Peyer's patch (tissue), 4 donors: Measurements from ENCODE around the gene MRTFB.

ENCODE experiments used
- POLR2A ChIP-seq, 2 donors: fragments of 450-650 bp; IDR thresholded peaks; one replicate each; pipeline ENCODE4 v1.5.1; 2017; ENCODE audit warnings: antibody characterized with exemption in 2 of 2, mild to moderate bottlenecking in 2 of 2, moderate library complexity in 2 of 2
- TF ChIP-seq, protein P1 (sequence below), 6 experiments: fragments of 450-650 bp in 4 of 6; fragments of 200-600 bp in 2 of 6; sonication (generic) in 1 of 6; IDR thresholded peaks; one replicate each; pipeline ENCODE4 v1.5.1; 2017 to 2019; ENCODE audit warnings: antibody characterized with exemption in 6 of 6, mild to moderate bottlenecking in 3 of 6, moderate library complexity in 1 of 6

DNA sequence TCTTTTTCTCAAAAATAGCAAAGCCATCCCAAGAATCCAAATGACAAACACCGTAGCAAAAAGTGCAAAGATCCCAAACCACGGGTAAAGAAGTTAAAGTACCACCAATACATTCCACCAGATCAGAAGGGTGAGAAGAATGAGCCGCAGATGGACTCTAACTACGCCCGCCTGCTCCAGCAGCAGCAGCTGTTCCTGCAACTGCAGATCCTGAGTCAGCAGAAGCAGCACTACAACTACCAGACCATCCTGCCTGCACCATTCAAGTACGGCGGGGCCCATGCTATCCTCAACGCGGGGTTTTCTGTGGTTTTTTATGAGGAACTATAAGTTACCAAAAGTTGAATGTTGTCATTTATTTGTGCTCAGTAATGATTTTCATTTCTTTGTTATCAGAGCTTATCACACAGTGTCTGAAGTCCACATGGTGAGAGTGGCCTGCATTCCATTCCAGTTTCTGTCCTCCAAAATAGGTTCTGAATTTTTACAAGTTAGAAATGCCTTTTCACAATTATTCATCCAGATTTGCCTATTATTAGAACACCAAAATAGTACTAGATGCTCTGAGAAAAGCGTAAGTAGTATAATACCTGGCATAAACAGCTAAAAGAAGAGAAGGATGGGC, 169.2 kb downstream of the MRTFB start:
- TF ChIP-seq, protein P1, sequence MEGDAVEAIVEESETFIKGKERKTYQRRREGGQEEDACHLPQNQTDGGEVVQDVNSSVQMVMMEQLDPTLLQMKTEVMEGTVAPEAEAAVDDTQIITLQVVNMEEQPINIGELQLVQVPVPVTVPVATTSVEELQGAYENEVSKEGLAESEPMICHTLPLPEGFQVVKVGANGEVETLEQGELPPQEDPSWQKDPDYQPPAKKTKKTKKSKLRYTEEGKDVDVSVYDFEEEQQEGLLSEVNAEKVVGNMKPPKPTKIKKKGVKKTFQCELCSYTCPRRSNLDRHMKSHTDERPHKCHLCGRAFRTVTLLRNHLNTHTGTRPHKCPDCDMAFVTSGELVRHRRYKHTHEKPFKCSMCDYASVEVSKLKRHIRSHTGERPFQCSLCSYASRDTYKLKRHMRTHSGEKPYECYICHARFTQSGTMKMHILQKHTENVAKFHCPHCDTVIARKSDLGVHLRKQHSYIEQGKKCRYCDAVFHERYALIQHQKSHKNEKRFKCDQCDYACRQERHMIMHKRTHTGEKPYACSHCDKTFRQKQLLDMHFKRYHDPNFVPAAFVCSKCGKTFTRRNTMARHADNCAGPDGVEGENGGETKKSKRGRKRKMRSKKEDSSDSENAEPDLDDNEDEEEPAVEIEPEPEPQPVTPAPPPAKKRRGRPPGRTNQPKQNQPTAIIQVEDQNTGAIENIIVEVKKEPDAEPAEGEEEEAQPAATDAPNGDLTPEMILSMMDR (IDR thresholded peaks at IDR 0.05) = no peak
- no peak for TF ChIP-seq POLR2A (IDR thresholded peaks at IDR 0.05)
